Endothelial cell of umbilical vein (primary cell): Measurements from ENCODE around the gene STK39. TPM values are rescaled to one million over a fixed set of nuclear protein-coding genes. Genes with fewer than 3 reads are reported as not detected.

Experiments used
- BruUV-seq: library from RNA; stranded (reverse); fragments of 400-500 nt; replicated peaks from 2 replicates; lab custom pipeline; 2021; lab: Mats Ljungman, UMichigan
- CTCF ChIA-PET: fragments of 300-600, 350-600 bp; sonication (Branson Sonifier 250); formaldehyde crosslinking; loops from one replicate; lab custom pipeline; 2021; ENCODE audit warnings: antibody characterized with exemption, inconsistent platforms; lab: Charles Lee
- POLR2A ChIA-PET: fragments of 300-600, 350-600 bp; sonication (Branson Sonifier 250); formaldehyde crosslinking; loops from one replicate; lab custom pipeline; 2021; ENCODE audit warnings: antibody characterized with exemption, inconsistent platforms; lab: Charles Lee
- DNase-seq: peaks from one replicate; pipeline ENCODE4 v3.0.0-alpha.2; 2011; ENCODE audit warnings: low read depth, low spot score
- FAIRE-seq: peaks from 2 replicates; lab custom pipeline; 2011; peaks lifted over from hg19 to GRCh38; lab: Jason Lieb, UNC
- H2AFZ ChIP-seq: 2 replicates; pipeline ENCODE4 v1.6.0; 2012; ENCODE audit warnings: low read depth, low read length, control low read depth, inconsistent platforms
- H3K27ac ChIP-seq: 2 replicates; pipeline ENCODE4 v1.5.1; 2011; ENCODE audit warnings: low read depth, mild to moderate bottlenecking, control low read depth, low read length, moderate library complexity; ENCODE audit not compliant: insufficient read depth
- H3K27me3 ChIP-seq, 2 experiments: 2 replicates each; pipeline versions ENCODE4 v1.6.0 to v1.6.1; 2011; ENCODE audit warnings: low read length in 2 of 2, mixed read lengths in 1 of 2; ENCODE audit not compliant: control insufficient read depth in 2 of 2, insufficient read depth in 2 of 2
- H3K36me3 ChIP-seq, 2 experiments: 2 replicates in 1 of 2; 3 replicates in 1 of 2; pipeline ENCODE4 v1.5.1; 2011; ENCODE audit warnings: low read length in 2 of 2, mild to moderate bottlenecking in 1 of 2, moderate library complexity in 1 of 2; ENCODE audit not compliant: control insufficient read depth in 2 of 2, insufficient read depth in 2 of 2; ENCODE audit errors: extremely low read depth in 1 of 2
- H3K4me1 ChIP-seq: 3 replicates; pipeline ENCODE4 v1.5.1; 2011; ENCODE audit warnings: mild to moderate bottlenecking, low read length; ENCODE audit not compliant: control insufficient read depth, insufficient read depth; ENCODE audit errors: extremely low read depth
- H3K4me2 ChIP-seq: 2 replicates; pipeline ENCODE4 v1.6.1; 2011; ENCODE audit warnings: low read length, control low read depth, mixed read lengths; ENCODE audit not compliant: insufficient read depth
- H3K4me3 ChIP-seq, 3 experiments: fragments of 200-600 bp in 1 of 3; sonication (generic), shearing (Covaris generic) in 1 of 3; replicated peaks in 1 of 3; 2 replicates each; pipeline ENCODE4 v1.5.1; 2011 to 2016; ENCODE audit warnings: control low read depth in 3 of 3, low read length in 3 of 3, mild to moderate bottlenecking in 2 of 3, inconsistent platforms in 1 of 3, low read depth in 1 of 3, moderate library complexity in 1 of 3; ENCODE audit not compliant: insufficient read depth in 1 of 3
- H3K79me2 ChIP-seq: 2 replicates; pipeline ENCODE4 v1.6.0; 2012; ENCODE audit warnings: low read length, inconsistent platforms; ENCODE audit not compliant: control insufficient read depth, insufficient read depth
- H3K9ac ChIP-seq: replicated peaks from 2 replicates; pipeline ENCODE3; 2011; ENCODE audit warnings: low read length, control low read depth; ENCODE audit not compliant: insufficient read depth; ENCODE audit errors: extremely low read depth
- H3K9me1 ChIP-seq: replicated peaks from 3 replicates; pipeline ENCODE4 v1.6.0; 2011; ENCODE audit warnings: mild to moderate bottlenecking, low read length; ENCODE audit not compliant: control insufficient read depth, insufficient read depth; ENCODE audit errors: extremely low read depth
- H3K9me3 ChIP-seq: replicated peaks from 2 replicates; pipeline ENCODE4 v1.5.1; 2012; ENCODE audit warnings: low read length, inconsistent platforms; ENCODE audit not compliant: control insufficient read depth, insufficient read depth
- H4K20me1 ChIP-seq: replicated peaks from 2 replicates; pipeline ENCODE3; 2011; ENCODE audit warnings: mild to moderate bottlenecking, low read length; ENCODE audit not compliant: control insufficient read depth, insufficient read depth; ENCODE audit errors: extremely low read depth
- CTCF ChIP-seq, 2 donors: IDR thresholded peaks; 1 replicate in 1 of 2; 2 replicates in 1 of 2; pipeline ENCODE4 v1.5.1; 2011; ENCODE audit warnings: low read length in 2 of 2, mild to moderate bottlenecking in 2 of 2, moderate library complexity in 2 of 2, control low read depth in 1 of 2, inconsistent platforms in 1 of 2, low read depth in 1 of 2; ENCODE audit not compliant: insufficient read depth in 1 of 2; ENCODE audit errors: extremely low read depth in 1 of 2
- EZH2 ChIP-seq: IDR thresholded peaks from 2 replicates; pipeline ENCODE4 v1.6.1; 2012; ENCODE audit warnings: borderline replicate concordance, low read depth, mild to moderate bottlenecking, moderate library complexity, low read length, inconsistent platforms; ENCODE audit not compliant: severe bottlenecking
- FOS ChIP-seq: IDR thresholded peaks from 2 replicates; pipeline ENCODE4 v1.6.1; 2011; ENCODE audit warnings: mild to moderate bottlenecking, low read length, moderate library complexity, borderline replicate concordance; ENCODE audit not compliant: insufficient read depth
- GATA2 ChIP-seq: IDR thresholded peaks from 2 replicates; pipeline ENCODE4 v1.7.0; 2011; ENCODE audit warnings: low read depth, mild to moderate bottlenecking, moderate library complexity, mixed read lengths, low read length; ENCODE audit not compliant: insufficient read length, insufficient read depth
- JUN ChIP-seq: IDR thresholded peaks from 2 replicates; pipeline ENCODE4 v1.6.1; 2011; ENCODE audit warnings: borderline replicate concordance, low read depth; ENCODE audit not compliant: insufficient read length, insufficient read depth
- MAX ChIP-seq: IDR thresholded peaks from 2 replicates; pipeline ENCODE4 v1.6.1; 2011; ENCODE audit not compliant: insufficient read depth, insufficient read length
- MYC ChIP-seq: IDR thresholded peaks from one replicate; pipeline ENCODE4 v1.6.1; 2011; ENCODE audit warnings: mild to moderate bottlenecking, low read depth, low read length
- POLR2A ChIP-seq: IDR thresholded peaks from 2 replicates; pipeline ENCODE4 v1.6.1; 2012; ENCODE audit warnings: low read depth, mild to moderate bottlenecking, control low read depth, low read length
- POLR2AphosphoS5 ChIP-seq: IDR thresholded peaks from 2 replicates; pipeline ENCODE4 v1.6.1; 2012; ENCODE audit warnings: low read depth, mild to moderate bottlenecking, control low read depth, low read length, moderate library complexity; ENCODE audit not compliant: insufficient read depth
- dilution Hi-C: fragments of 300-500 bp; cut with MboI; formaldehyde crosslinking; loops from one replicate; pipeline ENCODE4 v1.15.0; 2019; ENCODE audit warnings: low sequenced_read_pairs; ENCODE audit not compliant: extremely low pct_ligation_motif_present
- intact Hi-C: fragments of 100-400 bp; cut with micrococcal nuclease; formaldehyde crosslinking; loops from one replicate; pipeline ENCODE4 v1.10.0; 2022
- polyA plus RNA-seq, 4 experiments: library from polyadenylated mRNA; depleted of rRNA in 3 of 4; stranded (reverse) in 3 of 4; unstranded in 1 of 4; fragments of >200 nt; gene quantifications; 2 replicates each; pipeline versions ENCODE4 v1.2.1 to v1.2.3, GENCODE V29; 2011 to 2012; ENCODE audit warnings: missing spikeins in 1 of 4
- total RNA-seq: library from RNA; stranded (reverse); gene quantifications from 2 replicates; pipeline ENCODE4 v1.2.3, GENCODE V29; 2021

The STK39 gene
- total and polyA plus RNA-seq, 2 donors (not counting 3 experiments of a cell fraction or from before 2014, with no cell fraction given), result 4.6 to 13.1 TPM

- Histone ChIP-seq H3K27ac (no peak overlapping the region), H3K79me2 (no peaks in the 10 kb centered on the region), H3K9me3 (no peaks in the 10 kb centered on the region), H3K9ac (no peak overlapping the region), H3K36me3 (no peaks in the 10 kb centered on the region), H4K20me1 (no peaks in the 10 kb centered on the region), H2AFZ (no peak overlapping the region), H3K27me3 (peaks cover 0 to 2% of the 10 kb centered on the region in 2 experiments), H3K4me2 (no peak overlapping the region), H3K9me1 (no peaks in the 10 kb centered on the region), H3K4me1 (no peaks in the 10 kb centered on the region), H3K4me3 (no peak overlapping the region)
- FAIRE-seq, result no peak
- intact Hi-C loops, result no loop called here
- TF ChIP-seq MYC (no peak), JUN (no peak), MAX (no peak), GATA2 (no peak), POLR2A (no peak), FOS (no peak), CTCF (IDR thresholded peaks at IDR 0.05; ENCODE audit: extremely low read depth in 1 of 2, insufficient read depth in 1 of 2, low read depth in 1 of 2, low read length in 2 of 2) (no peak), POLR2AphosphoS5 (no peak), EZH2 (no peak)
- dilution Hi-C loops, result no loop called here
- ChIA-PET POLR2A (no interaction called here), CTCF (interaction anchor here (1.6 to 1.8 kb wide), 2 partner anchors 10 to 57 kb away, joined by 4 read pairs; no protein-coding TSS in a partner anchor)
- no peak for DNase-seq
- BruUV-seq, result no TSS peak
These were observed 42.5 kb upstream of the STK39 start for GRCh38 chr2:168289880-168290279.
